HCEC 1CT (cell line): ENCODE data around the gene ZFP69B.
"Not testable (repeated sequence)": the region's sequence is repeated elsewhere in the genome, so short reads cannot be mapped to it uniquely, and the experiment has no call there.

Experiments
- DNase-seq: peaks from one replicate; pipeline ENCODE4 v3.0.0-alpha.2; 2017

Gene ZFP69B

GRCh38 chr1:40438391-40439015, 11.8 kb upstream of the ZFP69B start:
- DNase-seq = peak; percentile 24

- DNase-seq = no peak
These were observed 11.0 kb upstream of the ZFP69B start for GRCh38 chr1:40439247-40439646.

- DNase-seq = peak; percentile 48
These were observed 390 bp downstream of the ZFP69B start for GRCh38 chr1:40450495-40451237.

GRCh38 chr1:40451238-40451585, 936 bp downstream of the ZFP69B start:
- DNase-seq = no peak

- DNase-seq = no peak
These were observed 4.6 kb downstream of the ZFP69B start for GRCh38 chr1:40454873-40455272.

GRCh38 chr1:40462956-40463590, 12.8 kb downstream of the ZFP69B start:
- no peak for DNase-seq

- DNase-seq = no peak
These were observed 19.1 kb downstream of the ZFP69B start for GRCh38 chr1:40469327-40469726.

- no peak for DNase-seq
These were observed 25.0 kb downstream of the ZFP69B start for GRCh38 chr1:40475268-40475667.

GRCh38 chr1:40476924-40477677, 26.8 kb downstream of the ZFP69B start, which contains the start of gene ZFP69:
ZFP69 (plus strand) TSS chr1:40477290; CDS start chr1:40479362, 2,072 bp downstream.
- peak; percentile 69 for DNase-seq

GRCh38 chr1:40477678-40478053, 27.4 kb downstream of the ZFP69B start:
- peak; percentile 23 for DNase-seq

GRCh38 chr1:40478276-40478675, 28.0 kb downstream of the ZFP69B start:
- DNase-seq = no peak

- DNase-seq = no peak
These were observed 28.9 kb downstream of the ZFP69B start for GRCh38 chr1:40479156-40479555.

- DNase-seq = no peak
These were observed 45.1 kb downstream of the ZFP69B start for GRCh38 chr1:40495315-40495903.

GRCh38 chr1:40502651-40503050, 52.4 kb downstream of the ZFP69B start:
- not testable (repeated sequence) for DNase-seq

- no peak for DNase-seq
These were observed 57.7 kb downstream of the ZFP69B start for GRCh38 chr1:40507973-40508372.

GRCh38 chr1:40508375-40509341, 58.4 kb downstream of the ZFP69B start, which contains the start of gene EXO5:
EXO5 (plus strand) TSS chr1:40508767; CDS start chr1:40514545, 5,778 bp downstream.
- DNase-seq = peak; percentile 66
